Stimulated activated CD8-positive, alpha-beta memory T cell treated with anti-CD3 and anti-CD28 coated beads, Interleukin-15, amount 100 ng/mL, for 24 hours (primary cell): ENCODE data around the gene INO80.

Experiments
- DNase-seq: peaks from one replicate; pipeline ENCODE4 v3.0.0-alpha.2; 2020; ENCODE audit warnings: low read depth

INO80 gene

DNA sequence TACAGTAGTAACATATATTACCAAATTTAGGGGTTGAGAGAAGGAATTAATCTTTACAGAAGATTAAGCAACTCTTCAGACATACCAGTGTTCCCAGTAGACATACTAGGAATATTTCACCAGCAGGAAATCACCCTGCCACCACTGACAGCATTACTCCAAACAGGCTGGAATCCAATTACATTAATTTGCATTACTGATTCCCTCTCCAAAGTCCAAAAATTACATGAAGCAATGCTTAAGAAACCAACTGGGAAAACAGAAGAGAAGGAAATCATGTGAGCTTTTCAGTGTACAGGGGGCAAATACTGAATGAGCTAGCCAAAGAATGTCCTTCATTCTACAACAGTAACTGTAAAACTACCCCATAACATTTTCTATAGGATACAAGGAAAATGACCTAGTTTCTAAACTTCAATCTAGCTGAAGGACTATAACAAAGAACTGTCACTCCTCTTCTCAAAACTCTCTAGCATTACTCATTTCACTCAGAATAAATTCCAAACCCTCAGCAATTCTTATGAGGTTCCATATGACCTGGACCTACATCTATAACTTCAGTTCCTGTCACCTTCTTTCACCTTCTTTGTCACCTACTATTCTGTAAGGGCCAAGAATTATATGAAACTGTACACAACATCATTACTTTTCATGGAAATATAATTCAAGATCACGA is 72.7 kb downstream of the INO80 start:
- DNase-seq: no peak

- no peak for DNase-seq
Observed at GRCh38 chr15:41042851-41043250, 73.2 kb downstream of the INO80 start.

DNA sequence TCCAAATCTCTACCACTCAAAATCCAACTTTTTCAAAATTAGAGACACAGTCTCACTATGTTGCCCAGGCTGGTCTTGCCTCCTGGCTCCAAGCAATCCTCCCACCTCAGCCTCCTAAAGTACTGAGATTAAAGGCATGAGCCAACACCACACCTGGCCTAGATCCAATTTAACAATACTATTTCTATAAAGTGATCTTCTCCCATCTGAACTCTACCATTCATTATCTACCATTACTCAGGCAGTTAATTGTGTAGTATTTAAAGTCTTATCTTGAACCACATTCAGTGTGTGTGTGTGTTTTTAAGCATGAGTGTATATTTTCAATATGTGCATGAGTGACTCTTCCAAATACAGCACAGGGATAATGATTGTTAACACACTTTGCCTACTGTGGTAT is 77.0 kb downstream of the INO80 start:
- no peak for DNase-seq

- DNase-seq: no peak
Observed at GRCh38 chr15:41032079-41032328, 84.1 kb downstream of the INO80 start.

- DNase-seq: no peak
Observed at GRCh38 chr15:41031232-41032078, 84.6 kb downstream of the INO80 start.

DNA sequence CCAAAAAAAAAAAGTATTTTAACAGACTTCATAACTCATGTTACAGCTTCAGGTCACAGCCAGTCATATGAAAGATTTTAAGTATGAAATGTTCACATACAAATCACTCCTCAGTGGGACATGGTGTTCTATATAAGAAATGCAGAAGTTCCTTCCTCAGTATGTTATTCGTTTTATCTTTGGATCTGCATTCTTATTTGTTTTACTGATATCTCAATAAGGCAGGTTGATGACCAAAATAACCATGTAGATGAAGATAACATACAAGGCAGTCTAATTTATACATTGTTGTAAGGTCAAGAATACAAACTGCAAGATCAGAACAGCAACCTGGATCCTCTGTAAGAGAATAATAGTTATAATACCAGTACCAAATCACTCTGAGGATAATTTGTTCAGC is 87.2 kb downstream of the INO80 start:
- DNase-seq: no peak

- no peak for DNase-seq
Observed at GRCh38 chr15:41025393-41025792, 90.7 kb downstream of the INO80 start.

GRCh38 chr15:41024885-41025284 is 91.2 kb downstream of the INO80 start:
- no peak for DNase-seq

- no peak for DNase-seq
Observed at GRCh38 chr15:41024131-41024530, 91.9 kb downstream of the INO80 start.

GRCh38 chr15:41022487-41023090 is 93.5 kb downstream of the INO80 start:
- no peak for DNase-seq

DNA sequence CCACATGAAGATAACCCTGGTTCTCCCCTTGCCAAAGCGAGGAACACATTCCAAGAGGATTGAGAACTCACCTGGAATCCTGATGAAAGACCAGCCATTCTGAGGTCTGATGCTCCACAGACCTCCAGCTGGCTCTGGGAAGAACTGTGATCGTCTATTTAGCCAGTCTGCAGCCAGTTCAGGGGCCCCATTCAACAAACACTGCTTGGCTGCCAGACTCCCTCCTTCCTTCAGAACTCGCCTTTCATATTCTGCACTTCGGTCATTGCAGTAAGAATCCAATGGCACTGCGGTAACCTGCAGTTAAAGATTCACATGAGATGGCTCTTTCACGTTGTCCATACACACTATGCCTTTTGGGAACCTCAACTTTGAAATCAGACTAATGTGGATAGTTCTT is 95.3 kb downstream of the INO80 start:
- no peak for DNase-seq

DNA sequence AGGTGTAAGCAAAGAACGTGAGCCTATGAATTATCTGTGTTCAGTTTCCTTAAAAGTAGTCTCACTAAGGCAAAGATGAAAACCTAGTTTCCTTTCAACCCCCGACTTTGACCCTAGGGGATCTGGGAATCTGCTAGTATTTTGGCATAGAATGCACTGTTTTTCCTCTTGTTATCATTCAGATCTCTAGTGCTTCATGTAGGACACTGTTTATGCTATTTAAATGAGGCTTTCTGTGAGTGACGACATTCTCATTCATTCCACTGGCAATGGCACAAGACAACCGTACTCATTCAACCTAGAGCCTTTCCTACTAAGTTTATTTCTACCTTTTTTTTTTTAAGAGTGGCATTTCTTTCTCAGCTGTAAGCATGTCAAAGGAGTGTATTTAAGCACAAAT is 95.8 kb downstream of the INO80 start:
- DNase-seq: no peak

GRCh38 chr15:41019174-41019573 is 96.9 kb downstream of the INO80 start:
- DNase-seq: no peak

GRCh38 chr15:41018534-41018933 is 97.5 kb downstream of the INO80 start:
- DNase-seq: no peak

DNA sequence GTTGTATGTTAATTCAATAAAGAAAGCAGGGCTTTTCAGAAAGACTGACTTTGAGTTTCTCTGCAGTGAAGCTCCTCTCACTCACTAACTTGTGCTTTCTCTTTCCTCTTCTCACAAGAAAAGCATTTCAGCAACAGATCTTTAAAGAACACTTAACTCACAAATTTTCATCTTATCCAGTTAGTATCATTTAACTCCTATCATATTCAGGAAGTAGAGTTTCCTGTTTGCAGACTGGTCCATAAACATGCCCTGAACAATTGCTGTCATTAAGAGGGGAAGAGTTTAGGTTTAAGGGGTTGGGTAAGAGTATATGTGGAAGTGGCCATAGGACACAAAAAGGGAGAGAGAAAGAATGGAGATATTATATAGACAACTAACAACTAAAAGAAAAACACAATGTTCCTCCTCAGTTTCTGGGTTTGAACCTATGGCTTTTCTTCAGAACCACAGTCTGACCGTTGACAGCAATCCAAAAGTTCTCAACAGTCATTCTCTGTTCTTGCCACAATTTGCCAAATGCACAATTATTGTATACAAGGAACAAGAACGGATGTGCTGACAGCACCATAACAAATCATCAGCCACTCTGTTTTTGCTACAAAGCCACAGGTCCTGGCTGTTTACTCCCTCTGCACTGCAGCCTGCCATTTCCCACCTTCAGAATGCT is 98.9 kb downstream of the INO80 start:
- DNase-seq: no peak

DNA sequence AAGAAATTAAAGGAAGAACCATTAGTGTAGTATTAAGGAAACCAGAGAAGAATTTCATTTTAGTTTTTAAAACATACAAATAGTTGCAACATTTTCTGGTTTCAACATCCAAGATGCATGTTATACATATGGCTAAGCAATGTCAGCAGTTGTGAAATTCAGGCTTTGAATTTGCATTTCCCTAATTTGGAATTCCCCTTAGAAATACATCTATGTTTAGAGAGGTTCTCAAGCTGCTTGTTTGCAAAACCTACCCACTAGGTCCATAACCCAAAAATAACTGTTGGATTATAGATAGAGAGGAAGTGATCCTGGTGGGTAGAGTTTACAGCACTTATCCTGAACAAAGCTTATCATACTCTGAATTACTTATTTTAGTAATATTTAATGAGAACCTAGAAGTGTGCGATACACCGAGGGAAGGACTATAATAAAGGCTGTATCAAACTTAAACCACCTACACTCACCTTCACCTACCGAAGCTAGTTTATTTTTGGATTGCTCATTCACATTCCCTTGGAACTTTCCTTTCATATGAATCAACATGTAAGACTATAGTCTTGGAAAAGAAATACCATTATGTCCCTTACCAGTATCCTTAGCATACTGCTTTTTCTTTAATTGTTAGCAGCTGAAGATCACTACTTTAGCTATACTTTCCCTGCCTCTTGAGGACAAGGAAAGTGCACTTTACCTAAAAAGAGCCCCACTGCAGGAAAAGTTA is 102.2 kb downstream of the INO80 start:
- no peak for DNase-seq

DNA sequence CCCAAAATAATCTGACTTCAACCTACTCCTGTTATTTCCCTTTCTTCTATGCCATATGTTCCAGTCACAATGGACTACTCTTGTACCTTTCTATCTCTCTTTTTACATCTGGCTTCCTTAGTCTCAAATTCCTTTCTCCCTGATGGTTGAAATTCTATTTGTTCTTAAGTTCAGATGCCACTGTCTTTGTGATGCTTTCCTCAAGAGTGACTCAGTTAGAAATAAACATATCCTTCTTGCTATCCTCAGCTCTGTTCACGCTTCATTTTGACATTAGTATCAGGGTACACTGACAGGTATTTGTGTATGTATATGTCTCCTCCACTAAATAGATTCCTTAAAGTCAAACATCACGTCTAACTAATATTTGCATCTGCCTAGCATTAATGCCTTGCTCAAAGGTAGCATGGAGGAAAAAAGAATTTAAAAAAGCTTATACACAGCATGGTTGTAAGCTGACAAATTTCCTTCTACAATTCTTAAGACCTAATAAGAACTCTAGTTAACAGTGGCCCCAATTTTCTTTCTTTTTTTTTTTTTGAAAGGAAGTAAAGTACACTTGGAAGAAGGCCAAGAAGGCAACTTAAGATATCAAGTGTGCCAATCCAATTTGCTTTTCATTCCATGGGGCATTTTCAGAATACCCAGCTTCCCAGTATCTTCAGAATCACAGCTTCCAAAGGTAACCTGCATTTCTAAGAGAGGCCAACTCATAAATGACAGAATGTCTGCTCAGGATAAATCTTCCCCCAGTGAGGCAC is 104.8 kb downstream of the INO80 start:
- no peak for DNase-seq

GRCh38 chr15:41010345-41010744 is 105.7 kb downstream of the INO80 start:
- DNase-seq: no peak

DNA sequence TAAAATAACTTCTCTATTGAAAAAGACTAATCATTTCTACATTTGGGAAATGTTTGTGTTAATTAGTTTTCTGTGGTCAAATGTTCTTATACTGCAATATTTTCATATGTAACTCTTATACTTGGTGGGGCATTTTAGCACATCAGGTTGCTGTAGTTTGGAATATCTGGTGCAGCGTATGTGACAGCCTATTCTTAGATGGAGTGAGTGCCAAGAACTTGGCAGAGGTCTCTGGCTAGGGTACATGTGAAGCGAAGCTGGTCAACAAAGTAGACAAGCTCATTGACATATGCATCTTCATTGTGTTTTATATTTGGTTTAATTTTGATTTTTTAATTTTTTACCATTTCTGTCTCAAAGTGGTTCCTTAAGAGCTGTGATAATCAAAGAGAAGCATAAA is 109.6 kb downstream of the INO80 start:
- DNase-seq: no peak

GRCh38 chr15:41004490-41004889 is 111.6 kb downstream of the INO80 start:
- DNase-seq: no peak

DNA sequence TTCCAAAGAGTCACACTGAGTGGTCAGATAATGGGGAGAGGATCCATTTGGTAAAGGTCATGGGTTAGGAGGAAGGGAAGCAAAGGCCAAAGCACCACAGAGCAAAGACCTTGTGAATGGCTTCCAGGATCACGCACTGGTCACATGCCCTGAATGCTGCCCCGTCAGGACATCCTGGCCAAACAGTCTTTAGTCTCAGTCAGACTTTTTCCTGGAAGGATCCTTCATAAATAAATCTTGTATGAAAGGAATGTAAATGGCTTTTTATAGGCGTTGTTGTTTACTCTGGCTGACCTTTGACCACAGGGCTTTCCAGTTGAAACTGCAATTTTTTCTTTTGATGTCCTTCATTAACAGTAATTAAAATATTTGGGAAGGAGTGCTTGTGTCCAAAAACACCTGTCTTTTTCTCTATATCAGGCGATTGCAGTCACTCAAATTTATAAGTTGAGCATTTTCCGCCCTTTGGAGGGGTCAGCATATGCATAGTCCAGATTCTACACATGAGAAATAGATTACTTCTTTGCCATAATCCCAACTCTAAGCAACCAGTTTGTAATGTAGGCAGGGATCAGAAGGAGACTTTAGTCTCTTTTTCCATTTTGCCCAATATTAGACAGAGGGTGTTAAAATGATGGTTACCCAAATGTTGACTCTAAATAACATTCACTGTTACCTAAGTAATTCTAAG is 114.4 kb downstream of the INO80 start:
- DNase-seq: no peak
